K562 (cell line): ENCODE measurements around the gene TRMU. TPM values are rescaled to one million over a fixed set of nuclear protein-coding genes. Genes with fewer than 3 reads are reported as not detected.

Source experiments
- CBX8 ChIP-seq: fragments of 200-600 bp; sonication (generic); IDR thresholded peaks from 2 replicates; pipeline ENCODE4 v1.6.1; 2012; ENCODE audit warnings: borderline replicate concordance, mixed run types, low read depth, mild to moderate bottlenecking, moderate library complexity, mixed read lengths, low read length, control low read depth, inconsistent platforms; ENCODE audit not compliant: poor library complexity, severe bottlenecking; ENCODE audit errors: extremely low read depth
- CHD4 ChIP-seq: fragments of 200-600 bp; sonication (generic); IDR thresholded peaks from 3 replicates; pipeline ENCODE4 v1.6.1; 2012; ENCODE audit warnings: low read depth, mild to moderate bottlenecking, mixed read lengths, low read length, inconsistent platforms; ENCODE audit not compliant: insufficient read depth, insufficient replicate concordance, poor library complexity, severe bottlenecking
- SNAPC5 ChIP-seq: fragments of 250-450 bp; sonication (Bioruptor Pico); IDR thresholded peaks from 2 replicates; pipeline ENCODE4 v1.8.0; 2021; ENCODE audit warnings: moderate library complexity, mild to moderate bottlenecking, inconsistent platforms
- ZMIZ1 ChIP-seq, 2 experiments: fragments of 150-350 bp in 1 of 2; IDR thresholded peaks; 2 replicates each; pipeline ENCODE4 v1.6.1; 2012 to 2016; ENCODE audit warnings: low read depth in 2 of 2, low read length in 2 of 2, mild to moderate bottlenecking in 1 of 2, moderate library complexity in 1 of 2
- ZNF408 ChIP-seq: fragments of 250-450 bp; sonication (Bioruptor Pico); IDR thresholded peaks from 2 replicates; pipeline ENCODE4 v1.4.0; 2020; ENCODE audit warnings: low read depth, mild to moderate bottlenecking, moderate library complexity
- polyA plus RNA-seq, 8 experiments: library from polyadenylated mRNA; depleted of rRNA in 4 of 8; stranded (reverse) in 5 of 8; unstranded in 3 of 8; fragments of >200 nt; fragmentation: Nextera tagmentation in 2 of 8; fragmentation: Illumina TruSeq in 1 of 8; extraction: Ambion mirVana in 2 of 8; extraction: Trizol in 1 of 8; gene quantifications; 2 replicates each; pipeline versions ENCODE4 v1.2.1 to v1.2.3, GENCODE V29; 2011 to 2014; ENCODE audit warnings: inconsistent platforms in 1 of 8, missing spikeins in 1 of 8
- total RNA-seq, 7 experiments: library from RNA; depleted of rRNA in 6 of 7; stranded (reverse); fragments of >200 nt in 6 of 7; fragmentation: Illumina TruSeq in 2 of 7; extraction: Trizol in 2 of 7; gene quantifications; 2 replicates each; pipeline versions ENCODE4 v1.2.1 to v1.2.3, GENCODE V29; 2011 to 2021; ENCODE audit warnings: low replicate concordance in 1 of 7
- TF ChIP-seq, protein P1 (sequence below): conservative IDR thresholded peaks from 2 replicates; pipeline ENCODE4 v1.6.1; 2011; ENCODE audit warnings: low read depth, mild to moderate bottlenecking, low read length; ENCODE audit not compliant: control insufficient read depth
- TF ChIP-seq, protein P2 (sequence below): sonication (generic); formaldehyde crosslinking; IDR thresholded peaks from 2 replicates; pipeline ENCODE4 v1.8.1; 2023; ENCODE audit warnings: mild to moderate bottlenecking, missing genetic modification reagents
- TF ChIP-seq, protein P3 (sequence below), 2 experiments: fragments of 450-650 bp; IDR thresholded peaks; 2 replicates each; pipeline ENCODE4 v1.6.1; 2018; ENCODE audit warnings: mild to moderate bottlenecking in 2 of 2, low read depth in 1 of 2; ENCODE audit not compliant: partially characterized antibody in 2 of 2
- TF ChIP-seq, protein P4 (sequence below), 3 experiments: fragments of 200-800 bp in 1 of 3; sonication (Bioruptor generic) in 1 of 3; sonication (generic) in 1 of 3; formaldehyde crosslinking in 1 of 3; IDR thresholded peaks; 2 replicates each; pipeline versions ENCODE4 v1.6.1 to v1.8.0; 2016 to 2022; ENCODE audit warnings: mild to moderate bottlenecking in 2 of 3, missing compliant biosample characterization in 2 of 3, missing genetic modification characterization in 2 of 3, missing genetic modification reagents in 1 of 3

TRMU gene
- total and polyA plus RNA-seq, 9 of the 15 experiments (the other 6 are each of a cell fraction or from before 2014, with no cell fraction given) = 2.3 to 49.9 (median 35.3) TPM

DNA sequence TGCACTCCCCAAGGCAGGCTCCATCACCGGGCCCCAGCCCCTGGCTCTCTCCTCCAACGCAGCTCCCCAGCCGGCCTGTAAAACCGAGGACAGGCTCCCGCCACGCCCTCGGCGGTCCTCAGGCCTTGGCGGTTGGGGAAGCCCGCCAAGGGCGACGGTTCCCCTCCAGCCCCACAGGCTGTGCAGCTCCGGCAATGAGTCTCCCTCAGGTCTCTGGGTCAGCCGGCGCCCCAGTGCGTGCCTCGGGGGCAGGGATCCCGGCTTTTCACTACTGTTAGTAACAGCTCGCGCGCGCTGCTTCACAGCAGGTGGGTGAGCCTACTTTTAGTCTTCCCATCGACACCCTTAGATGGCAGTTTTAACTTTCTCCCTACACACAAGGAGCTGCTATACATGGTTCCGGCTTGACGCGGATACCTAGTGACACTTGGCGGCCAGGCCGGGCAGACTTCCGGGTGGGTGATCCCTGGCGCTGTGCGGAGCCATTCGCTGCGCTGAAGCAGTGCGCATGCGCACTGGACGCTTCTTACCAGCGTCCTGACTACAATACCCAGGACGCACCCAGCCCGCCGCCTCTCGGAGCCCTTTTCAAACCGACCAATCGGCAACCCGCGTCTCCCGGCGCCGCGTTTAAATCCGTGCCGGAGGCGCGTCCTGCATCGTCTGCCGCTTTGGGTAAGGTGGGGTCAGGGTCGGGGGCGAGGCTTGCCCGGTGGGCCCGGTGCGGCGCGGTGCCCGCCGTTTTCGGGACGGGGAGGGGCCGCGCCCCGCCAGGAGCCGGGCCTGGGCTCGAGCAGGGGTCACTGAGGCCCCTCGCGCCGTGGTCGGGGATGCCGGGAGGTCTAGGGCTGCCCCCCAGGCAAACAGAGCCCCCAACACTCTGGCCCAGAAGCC lies 39.0 kb upstream of the TRMU start, which contains the start of gene GTSE1 (continued):
- TF ChIP-seq, protein P1, sequence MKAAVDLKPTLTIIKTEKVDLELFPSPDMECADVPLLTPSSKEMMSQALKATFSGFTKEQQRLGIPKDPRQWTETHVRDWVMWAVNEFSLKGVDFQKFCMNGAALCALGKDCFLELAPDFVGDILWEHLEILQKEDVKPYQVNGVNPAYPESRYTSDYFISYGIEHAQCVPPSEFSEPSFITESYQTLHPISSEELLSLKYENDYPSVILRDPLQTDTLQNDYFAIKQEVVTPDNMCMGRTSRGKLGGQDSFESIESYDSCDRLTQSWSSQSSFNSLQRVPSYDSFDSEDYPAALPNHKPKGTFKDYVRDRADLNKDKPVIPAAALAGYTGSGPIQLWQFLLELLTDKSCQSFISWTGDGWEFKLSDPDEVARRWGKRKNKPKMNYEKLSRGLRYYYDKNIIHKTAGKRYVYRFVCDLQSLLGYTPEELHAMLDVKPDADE = no peak
- TF ChIP-seq, protein P2, sequence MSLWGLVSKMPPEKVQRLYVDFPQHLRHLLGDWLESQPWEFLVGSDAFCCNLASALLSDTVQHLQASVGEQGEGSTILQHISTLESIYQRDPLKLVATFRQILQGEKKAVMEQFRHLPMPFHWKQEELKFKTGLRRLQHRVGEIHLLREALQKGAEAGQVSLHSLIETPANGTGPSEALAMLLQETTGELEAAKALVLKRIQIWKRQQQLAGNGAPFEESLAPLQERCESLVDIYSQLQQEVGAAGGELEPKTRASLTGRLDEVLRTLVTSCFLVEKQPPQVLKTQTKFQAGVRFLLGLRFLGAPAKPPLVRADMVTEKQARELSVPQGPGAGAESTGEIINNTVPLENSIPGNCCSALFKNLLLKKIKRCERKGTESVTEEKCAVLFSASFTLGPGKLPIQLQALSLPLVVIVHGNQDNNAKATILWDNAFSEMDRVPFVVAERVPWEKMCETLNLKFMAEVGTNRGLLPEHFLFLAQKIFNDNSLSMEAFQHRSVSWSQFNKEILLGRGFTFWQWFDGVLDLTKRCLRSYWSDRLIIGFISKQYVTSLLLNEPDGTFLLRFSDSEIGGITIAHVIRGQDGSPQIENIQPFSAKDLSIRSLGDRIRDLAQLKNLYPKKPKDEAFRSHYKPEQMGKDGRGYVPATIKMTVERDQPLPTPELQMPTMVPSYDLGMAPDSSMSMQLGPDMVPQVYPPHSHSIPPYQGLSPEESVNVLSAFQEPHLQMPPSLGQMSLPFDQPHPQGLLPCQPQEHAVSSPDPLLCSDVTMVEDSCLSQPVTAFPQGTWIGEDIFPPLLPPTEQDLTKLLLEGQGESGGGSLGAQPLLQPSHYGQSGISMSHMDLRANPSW (CRISPR knock-in tag) = no peak
- TF ChIP-seq ZNF408 (no peak), ZMIZ1 (IDR thresholded peaks at IDR 0.05; ENCODE audit: low read depth in 2 of 2, low read length in 2 of 2) (no peak), CBX8 (no peak), SNAPC5 (CRISPR knock-in tag) (no peak), CHD4 (no peak)
- TF ChIP-seq, protein P3, sequence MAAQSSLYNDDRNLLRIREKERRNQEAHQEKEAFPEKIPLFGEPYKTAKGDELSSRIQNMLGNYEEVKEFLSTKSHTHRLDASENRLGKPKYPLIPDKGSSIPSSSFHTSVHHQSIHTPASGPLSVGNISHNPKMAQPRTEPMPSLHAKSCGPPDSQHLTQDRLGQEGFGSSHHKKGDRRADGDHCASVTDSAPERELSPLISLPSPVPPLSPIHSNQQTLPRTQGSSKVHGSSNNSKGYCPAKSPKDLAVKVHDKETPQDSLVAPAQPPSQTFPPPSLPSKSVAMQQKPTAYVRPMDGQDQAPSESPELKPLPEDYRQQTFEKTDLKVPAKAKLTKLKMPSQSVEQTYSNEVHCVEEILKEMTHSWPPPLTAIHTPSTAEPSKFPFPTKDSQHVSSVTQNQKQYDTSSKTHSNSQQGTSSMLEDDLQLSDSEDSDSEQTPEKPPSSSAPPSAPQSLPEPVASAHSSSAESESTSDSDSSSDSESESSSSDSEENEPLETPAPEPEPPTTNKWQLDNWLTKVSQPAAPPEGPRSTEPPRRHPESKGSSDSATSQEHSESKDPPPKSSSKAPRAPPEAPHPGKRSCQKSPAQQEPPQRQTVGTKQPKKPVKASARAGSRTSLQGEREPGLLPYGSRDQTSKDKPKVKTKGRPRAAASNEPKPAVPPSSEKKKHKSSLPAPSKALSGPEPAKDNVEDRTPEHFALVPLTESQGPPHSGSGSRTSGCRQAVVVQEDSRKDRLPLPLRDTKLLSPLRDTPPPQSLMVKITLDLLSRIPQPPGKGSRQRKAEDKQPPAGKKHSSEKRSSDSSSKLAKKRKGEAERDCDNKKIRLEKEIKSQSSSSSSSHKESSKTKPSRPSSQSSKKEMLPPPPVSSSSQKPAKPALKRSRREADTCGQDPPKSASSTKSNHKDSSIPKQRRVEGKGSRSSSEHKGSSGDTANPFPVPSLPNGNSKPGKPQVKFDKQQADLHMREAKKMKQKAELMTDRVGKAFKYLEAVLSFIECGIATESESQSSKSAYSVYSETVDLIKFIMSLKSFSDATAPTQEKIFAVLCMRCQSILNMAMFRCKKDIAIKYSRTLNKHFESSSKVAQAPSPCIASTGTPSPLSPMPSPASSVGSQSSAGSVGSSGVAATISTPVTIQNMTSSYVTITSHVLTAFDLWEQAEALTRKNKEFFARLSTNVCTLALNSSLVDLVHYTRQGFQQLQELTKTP (IDR thresholded peaks at IDR 0.05; ENCODE audit: low read depth in 1 of 2, partially characterized antibody in 2 of 2) = no peak
- TF ChIP-seq, protein P4, sequence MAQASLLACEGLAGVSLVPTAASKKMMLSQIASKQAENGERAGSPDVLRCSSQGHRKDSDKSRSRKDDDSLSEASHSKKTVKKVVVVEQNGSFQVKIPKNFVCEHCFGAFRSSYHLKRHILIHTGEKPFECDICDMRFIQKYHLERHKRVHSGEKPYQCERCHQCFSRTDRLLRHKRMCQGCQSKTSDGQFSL (CRISPR knock-in tag; IDR thresholded peaks at IDR 0.05) = no peak
- TF ChIP-seq, protein P4 (tag; IDR thresholded peaks at IDR 0.05) = no peak
